ENCODE results near the gene FCRL1. TPM values are rescaled to one million over a fixed set of nuclear protein-coding genes. Genes with fewer than 3 reads are reported as not detected.

Gene FCRL1
- total RNA-seq, 4 donors from 2014 or later: 1.2 TPM; not detected in 3

- Histone ChIP-seq H3K27me3 (no peaks in the 10 kb centered on the region), H3K27ac (no peak overlapping the region), H3K4me3 (no peak overlapping the region), H3K9me3 (no peaks in the 10 kb centered on the region), H3K4me1 (no peaks in the 10 kb centered on the region), H3K36me3 (no peaks in the 10 kb centered on the region)
- 73 to 76% methylated on average over 2 to 3 of the region's 3 CpGs for WGBS, 2 donors (ENCODE audit: low coverage in 1 of 2)
- no peak for TF ChIP-seq CTCF (IDR thresholded peaks at IDR 0.05)
- TF ChIP-seq POLR2A (IDR thresholded peaks at IDR 0.05): no peak
- no peak for TF ChIP-seq POLR2AphosphoS5 (IDR thresholded peaks at IDR 0.05)
- no peak for TF ChIP-seq EP300 (IDR thresholded peaks at IDR 0.05)
- no peak for ATAC-seq
These were observed 35.1 kb downstream of the FCRL1 start for GRCh38 chr1:157784801-157785200.

GRCh38 chr1:157782931-157783330 is 37.0 kb downstream of the FCRL1 start:
- Histone ChIP-seq H3K27me3 (no peaks in the 10 kb centered on the region), H3K9me3 (no peaks in the 10 kb centered on the region), H3K4me1 (no peaks in the 10 kb centered on the region), H3K36me3 (no peaks in the 10 kb centered on the region), H3K4me3 (no peak overlapping the region), H3K27ac (no peak overlapping the region)
- 82% methylated on average over 1 of the region's 1 CpG; no CpG with 5 or more reads in 1 of the 2 donors for WGBS, 2 donors (ENCODE audit: low coverage in 1 of 2)
- no peak for TF ChIP-seq EP300 (IDR thresholded peaks at IDR 0.05)
- TF ChIP-seq CTCF (IDR thresholded peaks at IDR 0.05): no peak
- no peak for TF ChIP-seq POLR2A (IDR thresholded peaks at IDR 0.05)
- no peak for TF ChIP-seq POLR2AphosphoS5 (IDR thresholded peaks at IDR 0.05)
- ATAC-seq: no peak

- Histone ChIP-seq H3K27me3 (no peaks in the 10 kb centered on the region), H3K9me3 (no peaks in the 10 kb centered on the region), H3K4me3 (no peak overlapping the region), H3K4me1 (no peaks in the 10 kb centered on the region), H3K27ac (no peak overlapping the region), H3K36me3 (no peaks in the 10 kb centered on the region)
- no peak for TF ChIP-seq POLR2A (IDR thresholded peaks at IDR 0.05)
- TF ChIP-seq CTCF (IDR thresholded peaks at IDR 0.05): no peak
- no peak for TF ChIP-seq EP300 (IDR thresholded peaks at IDR 0.05)
- no peak for TF ChIP-seq POLR2AphosphoS5 (IDR thresholded peaks at IDR 0.05)
- WGBS, 2 donors (ENCODE audit: low coverage in 1 of 2): 38 to 67% methylated on average over 2 of the region's 2 CpGs
- no peak for ATAC-seq
These were observed 38.9 kb downstream of the FCRL1 start for GRCh38 chr1:157781048-157781447.

- no peaks in the 10 kb centered on the region for H3K36me3 ChIP-seq
- H3K4me1 ChIP-seq: no peaks in the 10 kb centered on the region
- WGBS, 2 donors (ENCODE audit: low coverage in 1 of 2): 38% methylated on average over 1 of the region's 1 CpG; no CpG with 5 or more reads in 1 of the 2 donors
- ATAC-seq: no peak
- H3K9me3 ChIP-seq: no peaks in the 10 kb centered on the region
- no peak within 1 kb of the TSS for H3K27ac ChIP-seq
- no peaks in the 10 kb centered on the region for H3K27me3 ChIP-seq
- H3K4me3 ChIP-seq: no peak within 1 kb of the TSS
- no peak for TF ChIP-seq POLR2AphosphoS5 (IDR thresholded peaks at IDR 0.05)
- TF ChIP-seq EP300 (IDR thresholded peaks at IDR 0.05): no peak
- TF ChIP-seq POLR2A (IDR thresholded peaks at IDR 0.05): no peak
- no peak for TF ChIP-seq CTCF (IDR thresholded peaks at IDR 0.05)
These were observed 42.9 kb downstream of the FCRL1 start, which contains the start of gene FCRL2 for GRCh38 chr1:157776971-157777391. FCRL2 (minus strand) TSS chr1:157777132; CDS start chr1:157777073, 59 bp downstream.

GRCh38 chr1:157775101-157775870 is 44.6 kb downstream of the FCRL1 start:
- WGBS, 2 donors (ENCODE audit: low coverage in 1 of 2): 70 to 78% methylated on average over 3 to 4 of the region's 4 CpGs

More at GRCh38 chr1:157775101-157775870, 44.6 kb downstream of the FCRL1 start:
- Histone ChIP-seq H3K9me3 (no peaks in the 10 kb centered on the region), H3K36me3 (no peaks in the 10 kb centered on the region), H3K4me1 (no peaks in the 10 kb centered on the region), H3K4me3 (no peak overlapping the region), H3K27ac (no peak overlapping the region), H3K27me3 (no peaks in the 10 kb centered on the region)
- ATAC-seq: no peak
- TF ChIP-seq EP300 (IDR thresholded peaks at IDR 0.05): no peak
- TF ChIP-seq POLR2A (IDR thresholded peaks at IDR 0.05): no peak

All from gastroesophageal sphincter (tissue), 4 donors.